Occipital lobe (tissue), 2 donors: ENCODE results near the gene MOCS3. TPM values are rescaled to one million over a fixed set of nuclear protein-coding genes. Genes with fewer than 3 reads are reported as not detected.

ENCODE experiments used
- DNase-seq: peaks from one replicate; lab custom pipeline; 2025; lab: John Stamatoyannopoulos, UW
- total RNA-seq: library from RNA; depleted of rRNA; stranded (reverse); fragments of >200 nt; gene quantifications from one replicate; pipeline ENCODE4 v1.2.3, GENCODE V29; 2014

Gene MOCS3, protein sequence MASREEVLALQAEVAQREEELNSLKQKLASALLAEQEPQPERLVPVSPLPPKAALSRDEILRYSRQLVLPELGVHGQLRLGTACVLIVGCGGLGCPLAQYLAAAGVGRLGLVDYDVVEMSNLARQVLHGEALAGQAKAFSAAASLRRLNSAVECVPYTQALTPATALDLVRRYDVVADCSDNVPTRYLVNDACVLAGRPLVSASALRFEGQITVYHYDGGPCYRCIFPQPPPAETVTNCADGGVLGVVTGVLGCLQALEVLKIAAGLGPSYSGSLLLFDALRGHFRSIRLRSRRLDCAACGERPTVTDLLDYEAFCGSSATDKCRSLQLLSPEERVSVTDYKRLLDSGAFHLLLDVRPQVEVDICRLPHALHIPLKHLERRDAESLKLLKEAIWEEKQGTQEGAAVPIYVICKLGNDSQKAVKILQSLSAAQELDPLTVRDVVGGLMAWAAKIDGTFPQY
- total RNA-seq, result 10.3 TPM

DNA sequence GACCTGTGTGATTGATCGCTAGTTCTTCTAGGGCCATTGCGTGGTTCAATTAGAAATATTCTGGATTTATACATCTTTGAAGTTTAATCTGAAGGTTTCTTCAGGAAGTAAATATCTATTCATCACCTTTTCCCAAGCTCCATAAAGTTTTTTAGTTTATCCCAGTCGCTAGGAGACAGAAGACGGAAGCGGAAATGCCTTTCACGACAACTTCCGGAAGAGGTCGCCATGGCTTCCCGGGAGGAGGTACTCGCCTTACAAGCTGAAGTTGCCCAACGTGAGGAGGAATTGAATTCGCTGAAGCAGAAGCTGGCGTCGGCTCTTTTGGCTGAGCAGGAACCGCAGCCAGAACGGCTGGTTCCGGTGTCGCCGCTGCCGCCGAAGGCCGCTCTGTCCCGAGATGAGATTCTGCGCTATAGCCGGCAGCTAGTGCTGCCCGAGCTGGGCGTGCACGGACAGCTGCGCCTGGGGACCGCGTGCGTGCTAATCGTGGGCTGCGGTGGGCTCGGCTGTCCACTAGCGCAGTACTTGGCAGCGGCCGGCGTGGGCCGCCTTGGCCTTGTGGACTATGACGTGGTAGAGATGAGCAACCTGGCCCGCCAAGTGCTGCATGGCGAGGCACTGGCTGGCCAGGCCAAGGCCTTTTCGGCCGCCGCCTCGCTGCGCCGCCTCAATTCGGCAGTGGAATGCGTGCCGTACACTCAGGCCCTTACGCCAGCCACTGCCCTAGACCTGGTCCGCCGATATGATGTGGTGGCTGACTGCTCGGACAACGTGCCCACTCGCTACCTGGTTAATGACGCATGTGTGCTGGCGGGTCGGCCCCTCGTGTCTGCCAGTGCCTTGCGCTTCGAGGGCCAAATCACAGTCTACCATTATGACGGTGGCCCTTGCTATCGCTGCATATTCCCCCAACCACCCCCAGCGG, at the start of gene MOCS3:
Gene MOCS3, plus strand, starts transcription at position 204 of the 928 bp plus-strand sequence. Its CDS starts 25 bp downstream, at position 229.
- peak; percentile 83 for DNase-seq

DNA sequence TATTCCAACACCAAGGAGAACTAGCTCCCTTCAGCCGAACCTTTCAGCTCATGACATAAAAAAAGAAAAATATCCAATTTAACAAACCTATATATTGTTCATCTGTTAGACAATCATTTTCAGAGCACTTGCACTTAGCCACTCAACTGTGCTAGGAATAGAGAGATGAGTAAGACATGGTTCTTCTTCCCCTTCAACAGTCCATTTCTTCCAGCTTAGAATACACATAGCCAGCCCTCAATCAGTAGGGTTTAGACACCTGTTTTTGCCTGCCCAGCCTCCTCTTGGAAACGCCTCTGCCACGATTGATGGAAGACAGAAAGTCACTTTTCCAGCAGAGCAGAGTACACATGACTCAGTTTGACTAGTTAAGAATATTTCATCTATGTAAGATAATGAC, 49.2 kb upstream of the MOCS3 start:
- no peak for DNase-seq

DNA sequence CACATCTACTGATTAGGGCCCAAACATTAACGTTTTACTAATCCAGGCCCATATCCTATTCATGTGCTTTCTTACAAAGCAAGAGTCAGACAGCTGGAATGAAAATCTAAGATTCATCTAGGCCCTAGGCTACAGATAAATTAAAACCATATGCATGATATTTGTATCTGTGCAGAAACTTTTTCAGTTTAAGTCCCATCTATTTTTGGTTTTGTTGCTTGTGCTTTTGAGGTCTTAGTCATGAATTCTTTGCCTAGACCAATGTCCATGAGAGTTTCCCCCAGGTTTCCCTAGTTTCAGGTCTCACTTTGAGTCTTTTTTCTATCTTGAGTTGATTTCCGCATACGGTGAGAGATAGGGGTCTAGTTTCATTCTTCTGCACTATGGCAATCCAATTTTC, 47.6 kb upstream of the MOCS3 start:
- DNase-seq, result no peak

DNA sequence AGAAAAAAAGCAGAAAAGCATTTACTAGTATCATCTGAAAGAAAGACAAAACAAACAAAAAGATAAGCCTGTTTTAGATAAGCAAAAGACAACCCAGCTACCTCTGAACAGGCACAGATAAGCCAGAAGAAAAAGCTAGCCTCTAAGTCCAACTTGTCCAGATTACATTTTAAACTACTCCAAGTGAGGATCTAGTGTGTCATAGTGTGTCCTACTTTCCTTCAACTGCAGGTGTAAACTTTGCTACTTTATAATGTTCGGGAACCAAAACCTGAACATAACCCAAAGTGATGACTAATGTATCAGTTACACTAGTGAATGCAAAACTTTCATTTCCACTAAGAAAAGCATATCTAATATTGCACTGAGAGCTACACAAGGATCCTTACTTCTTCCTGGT, 46.9 kb upstream of the MOCS3 start:
- no peak for DNase-seq

DNA sequence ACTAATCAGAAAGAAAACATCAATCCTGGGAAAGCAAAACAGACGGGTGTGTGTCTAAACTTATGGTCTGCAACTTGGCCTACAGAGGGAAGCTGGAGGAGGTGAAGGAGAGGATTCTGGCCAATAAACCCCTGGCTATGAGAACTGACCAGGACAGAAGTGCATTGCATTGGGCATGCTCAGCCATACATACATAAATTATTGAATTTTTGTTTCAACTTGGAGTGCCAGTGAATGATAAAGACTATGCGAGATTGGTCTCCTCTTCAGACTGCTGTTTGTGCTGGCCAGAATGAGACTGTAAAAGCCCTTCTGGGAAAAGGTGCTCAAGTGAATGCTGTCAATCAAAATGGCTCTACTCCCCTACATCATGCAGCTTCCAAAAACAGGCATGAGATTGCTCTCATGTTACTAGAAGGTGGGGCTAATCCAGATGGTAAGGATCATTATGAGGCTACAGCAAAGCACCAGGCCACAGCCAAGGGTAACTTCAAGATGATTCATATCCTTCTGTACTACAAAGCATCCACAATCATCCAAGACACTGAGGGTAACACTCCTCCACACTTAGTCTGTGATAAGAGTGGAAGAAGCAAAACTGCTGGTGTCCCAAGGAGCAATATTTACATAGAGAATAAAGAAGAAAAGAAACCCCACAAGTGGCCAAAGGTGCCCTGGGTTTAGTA, 44.8 kb upstream of the MOCS3 start:
- no peak for DNase-seq

DNA sequence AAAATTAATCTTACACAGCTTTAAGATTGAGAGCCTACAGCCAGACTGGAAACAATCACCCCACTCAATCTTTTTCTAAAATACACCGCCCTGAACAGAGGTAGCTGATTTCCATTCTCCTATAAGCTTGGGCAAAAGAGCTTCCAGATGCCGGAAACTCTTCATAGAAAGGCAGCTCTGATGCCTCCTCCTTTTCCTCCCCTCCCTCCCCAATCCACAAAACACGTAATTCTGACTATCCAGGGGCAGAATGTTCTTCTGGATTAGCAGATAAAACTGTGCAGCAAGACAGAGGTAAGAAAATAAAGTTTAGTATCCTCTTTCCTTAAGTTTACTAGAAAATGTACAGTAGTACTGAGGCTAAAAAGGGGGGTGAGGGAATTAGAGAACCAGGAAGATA, 43.2 kb upstream of the MOCS3 start:
- DNase-seq, result no peak

DNA sequence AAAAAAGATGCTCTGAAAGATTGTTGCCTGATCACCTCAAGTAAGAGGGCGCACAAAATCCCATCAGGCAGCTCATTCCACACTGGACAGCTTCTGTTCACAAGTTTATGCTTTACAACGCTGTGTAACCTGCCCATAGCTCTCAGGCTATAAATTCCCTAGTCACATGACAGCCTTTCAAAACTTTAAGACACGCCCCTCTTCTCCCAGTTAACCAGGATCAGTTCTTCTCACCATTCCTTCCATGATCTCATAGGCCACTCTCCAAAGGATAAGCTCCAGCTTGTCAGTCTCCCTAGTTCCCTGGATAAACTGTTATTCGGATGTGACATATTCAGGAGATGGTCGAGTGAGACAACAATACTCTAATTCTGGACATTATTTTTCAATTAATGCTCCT, 42.4 kb upstream of the MOCS3 start:
- DNase-seq, result no peak

DNA sequence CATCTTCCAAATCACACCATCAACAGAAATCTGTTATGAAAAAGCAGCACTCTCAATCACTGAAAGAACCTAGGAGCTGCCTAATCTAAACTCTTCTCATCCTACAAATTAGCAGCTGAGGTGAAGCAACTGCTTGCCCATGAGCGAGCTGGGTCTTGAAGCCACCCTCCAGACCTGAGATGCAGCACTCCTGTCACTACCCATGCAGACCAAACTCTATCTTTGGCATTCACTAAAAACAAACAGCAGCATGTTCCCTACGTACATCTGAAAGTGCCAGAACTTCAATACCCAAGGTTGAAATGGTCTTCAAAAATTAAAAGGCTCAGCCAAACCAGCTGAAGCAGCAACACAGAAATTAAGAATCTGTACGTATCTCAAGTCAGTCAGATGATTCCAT, 41.7 kb upstream of the MOCS3 start:
- no peak for DNase-seq

DNA sequence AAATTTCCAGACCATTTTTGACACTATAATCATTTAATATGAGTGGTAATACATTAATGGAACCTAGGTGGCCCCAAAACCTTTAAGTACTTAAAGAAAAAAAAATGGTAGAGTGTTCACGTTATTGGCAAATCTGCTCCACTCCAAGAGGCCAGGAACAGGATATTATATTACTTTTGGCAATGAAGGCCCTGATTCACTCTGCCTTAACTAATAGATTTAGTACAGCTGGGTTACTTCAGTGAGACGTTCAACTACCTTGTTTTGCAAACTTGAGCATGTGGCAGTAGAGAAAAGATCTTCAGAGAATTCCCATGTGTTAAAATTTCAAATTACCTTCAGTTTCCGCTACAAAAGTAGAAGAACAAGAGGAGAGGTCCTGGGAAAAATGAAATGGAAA, 40.2 kb upstream of the MOCS3 start:
- DNase-seq, result no peak

DNA sequence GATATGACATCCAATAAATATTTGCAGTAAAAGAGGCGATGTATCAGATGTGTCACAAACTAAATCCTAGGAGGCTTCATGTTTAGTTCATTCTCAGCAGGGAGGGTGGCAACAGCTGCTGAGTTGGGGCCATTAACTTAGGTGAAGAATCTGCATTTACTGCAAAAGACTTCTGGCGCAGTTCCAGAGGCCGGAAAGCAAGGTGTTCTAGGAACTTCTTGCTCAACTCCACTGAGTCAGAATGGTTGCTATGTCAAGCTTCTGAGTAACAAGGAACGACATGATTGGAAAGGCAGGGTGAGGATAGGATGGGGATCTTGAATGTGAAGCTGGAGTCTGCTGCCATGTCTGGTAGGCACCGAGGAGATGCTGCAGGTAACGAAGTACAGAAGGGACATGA, 39.1 kb upstream of the MOCS3 start:
- no peak for DNase-seq

DNA sequence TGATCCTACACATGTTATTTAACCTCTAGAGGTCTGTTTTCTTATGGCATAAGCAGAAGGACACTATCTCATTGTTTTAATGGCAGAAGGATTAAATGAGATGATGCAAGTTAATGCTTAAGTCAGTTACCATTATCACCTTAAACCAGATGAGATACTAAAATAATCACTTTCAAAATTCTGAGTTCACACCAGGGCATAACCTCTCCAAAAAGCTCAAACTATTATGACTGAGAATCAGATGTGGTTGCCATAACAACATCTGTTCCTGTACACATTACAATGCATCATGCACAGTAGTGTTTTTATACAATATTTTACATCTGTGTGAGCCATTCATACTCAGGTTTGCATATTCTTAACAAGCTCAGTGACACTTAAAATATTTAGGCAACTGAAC, 37.6 kb upstream of the MOCS3 start:
- DNase-seq, result no peak

DNA sequence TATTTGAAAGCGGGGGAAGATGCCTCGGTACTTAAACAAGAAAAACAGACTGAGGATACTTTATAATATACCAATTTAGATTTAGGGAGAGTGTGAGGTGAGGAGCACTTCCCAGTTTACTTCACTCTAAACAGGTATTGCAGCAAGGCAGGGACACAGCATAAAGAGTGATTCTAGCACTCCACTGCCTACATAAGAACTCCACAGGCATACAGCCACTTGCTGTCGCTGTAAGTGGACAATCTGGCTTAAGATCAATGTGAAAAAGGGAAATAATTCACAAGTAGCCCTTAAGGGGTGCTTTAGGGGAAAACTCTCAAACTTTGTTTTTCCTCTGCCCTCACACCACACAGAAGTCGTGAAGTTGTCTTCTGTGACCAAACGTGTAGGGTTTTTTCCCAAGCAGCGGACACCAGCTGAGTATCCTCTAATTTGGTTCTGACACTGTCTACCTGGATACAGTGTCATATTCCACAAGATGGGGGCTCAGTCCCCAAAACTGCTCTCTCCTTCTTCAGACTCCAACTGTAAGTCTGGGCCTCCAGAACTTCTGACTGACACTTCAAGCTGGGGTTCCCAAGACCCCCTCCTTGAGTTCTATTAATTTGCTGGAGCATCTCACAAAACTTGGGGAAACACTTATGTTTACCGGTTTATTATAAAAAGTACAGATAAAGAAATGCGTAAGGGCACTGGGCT, 36.7 kb upstream of the MOCS3 start:
- no peak for DNase-seq

DNA sequence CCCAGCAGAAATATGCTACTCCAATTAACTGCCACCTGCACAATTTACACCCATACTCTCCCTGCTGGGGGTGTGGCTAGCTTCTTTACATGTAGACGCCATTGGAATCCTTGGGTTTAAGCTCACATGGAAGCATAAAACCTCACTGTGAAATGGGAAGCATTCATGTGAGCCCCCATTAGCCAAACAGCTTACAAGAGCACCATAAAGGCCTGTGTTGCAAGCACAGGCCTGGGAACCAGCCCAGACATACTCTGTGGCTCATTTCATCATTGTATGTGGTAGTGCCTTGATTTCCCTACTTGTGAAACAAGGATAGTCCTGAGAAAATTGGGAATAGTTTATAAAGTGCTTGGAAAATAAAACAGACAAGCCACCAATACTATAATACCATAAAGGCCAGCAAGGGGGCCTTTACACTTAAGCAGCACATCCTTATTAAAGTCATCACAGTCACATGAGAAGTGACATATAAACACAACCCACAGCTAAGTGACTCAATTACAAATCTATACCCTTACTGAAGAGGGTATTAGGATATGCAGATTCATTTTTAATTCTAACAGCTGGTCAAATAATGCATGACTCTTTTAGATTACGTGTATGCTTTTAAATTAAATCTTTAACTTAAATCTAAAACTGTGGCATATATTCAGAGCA, 34.2 kb upstream of the MOCS3 start:
- no peak for DNase-seq

DNA sequence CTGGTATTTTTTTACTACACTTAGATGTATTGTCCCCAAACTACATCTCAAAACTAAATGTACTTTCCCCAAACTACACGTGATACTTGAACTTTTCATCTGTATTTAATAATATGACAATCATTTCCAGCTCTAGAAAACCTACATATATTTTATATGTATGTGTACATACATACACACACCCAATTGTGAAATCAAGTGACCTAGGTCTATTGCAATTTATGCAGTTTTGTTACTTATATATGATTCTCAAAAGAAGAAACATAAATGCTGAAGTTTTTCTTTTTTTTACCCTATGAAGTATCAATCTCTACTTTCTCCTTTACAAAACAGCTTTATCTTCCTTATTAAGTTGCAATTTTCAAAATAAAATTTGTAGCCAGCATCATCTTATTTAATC, 32.1 kb upstream of the MOCS3 start:
- no peak for DNase-seq

DNA sequence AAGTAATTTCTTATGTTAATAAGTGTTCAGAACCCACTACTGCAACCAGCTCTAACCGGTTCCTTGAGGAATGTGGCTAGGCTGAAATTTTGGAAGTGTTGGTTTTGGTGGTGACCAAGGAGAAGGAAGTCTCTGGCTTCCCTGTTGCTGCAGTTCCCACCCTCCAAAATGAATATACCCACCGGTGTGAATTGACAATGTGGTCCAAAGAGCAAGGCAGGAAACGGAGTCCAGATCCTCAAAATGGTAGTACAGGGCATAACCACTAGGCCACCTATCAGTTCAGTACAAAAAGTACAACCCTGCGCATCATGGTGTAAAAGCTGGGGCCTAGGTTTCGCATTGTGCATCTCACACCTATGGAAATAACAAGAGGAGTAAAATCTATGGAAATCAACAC, 30.1 kb upstream of the MOCS3 start:
- DNase-seq, result no peak

DNA sequence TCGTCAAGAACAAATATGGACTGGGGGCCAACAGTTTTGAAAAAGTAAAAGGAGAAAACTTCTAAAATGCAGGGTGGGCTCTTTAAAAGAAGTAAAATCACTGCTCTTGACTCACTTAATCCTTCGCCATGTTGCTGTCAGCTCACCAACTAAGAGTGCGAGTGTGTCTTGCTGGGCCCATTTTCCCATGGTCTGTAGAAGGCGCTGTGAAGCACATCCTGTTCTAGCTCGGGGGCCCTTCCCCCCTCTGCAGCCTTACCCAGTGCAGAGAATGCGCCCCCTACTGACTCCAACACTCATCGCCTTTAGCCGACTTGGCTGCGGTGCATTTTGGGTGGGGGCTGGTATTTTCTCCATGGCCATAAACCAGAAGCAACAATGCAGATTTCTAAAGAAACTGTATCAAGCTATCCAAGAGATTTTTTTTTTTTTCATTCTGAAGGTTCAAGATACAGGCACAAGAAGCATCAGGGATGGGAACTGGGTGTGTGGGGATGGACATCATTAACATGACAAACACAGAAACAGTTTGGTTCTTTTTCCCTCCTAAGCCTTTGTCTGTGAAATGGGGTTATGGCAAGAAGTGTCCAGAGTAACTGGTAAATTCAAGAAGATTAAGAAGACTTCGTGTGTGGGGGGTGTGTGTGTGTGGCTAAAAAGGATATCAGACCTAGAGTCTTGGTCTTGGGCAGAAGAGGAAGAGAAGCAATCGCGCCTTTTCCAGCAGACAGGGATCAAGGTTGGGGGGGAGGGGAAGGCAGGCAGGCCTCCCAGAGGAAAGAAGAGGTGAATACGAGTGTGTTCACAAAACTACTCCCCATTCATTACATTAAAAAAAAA, 29.1 kb upstream of the MOCS3 start:
- DNase-seq, result peak; percentile 80

DNA sequence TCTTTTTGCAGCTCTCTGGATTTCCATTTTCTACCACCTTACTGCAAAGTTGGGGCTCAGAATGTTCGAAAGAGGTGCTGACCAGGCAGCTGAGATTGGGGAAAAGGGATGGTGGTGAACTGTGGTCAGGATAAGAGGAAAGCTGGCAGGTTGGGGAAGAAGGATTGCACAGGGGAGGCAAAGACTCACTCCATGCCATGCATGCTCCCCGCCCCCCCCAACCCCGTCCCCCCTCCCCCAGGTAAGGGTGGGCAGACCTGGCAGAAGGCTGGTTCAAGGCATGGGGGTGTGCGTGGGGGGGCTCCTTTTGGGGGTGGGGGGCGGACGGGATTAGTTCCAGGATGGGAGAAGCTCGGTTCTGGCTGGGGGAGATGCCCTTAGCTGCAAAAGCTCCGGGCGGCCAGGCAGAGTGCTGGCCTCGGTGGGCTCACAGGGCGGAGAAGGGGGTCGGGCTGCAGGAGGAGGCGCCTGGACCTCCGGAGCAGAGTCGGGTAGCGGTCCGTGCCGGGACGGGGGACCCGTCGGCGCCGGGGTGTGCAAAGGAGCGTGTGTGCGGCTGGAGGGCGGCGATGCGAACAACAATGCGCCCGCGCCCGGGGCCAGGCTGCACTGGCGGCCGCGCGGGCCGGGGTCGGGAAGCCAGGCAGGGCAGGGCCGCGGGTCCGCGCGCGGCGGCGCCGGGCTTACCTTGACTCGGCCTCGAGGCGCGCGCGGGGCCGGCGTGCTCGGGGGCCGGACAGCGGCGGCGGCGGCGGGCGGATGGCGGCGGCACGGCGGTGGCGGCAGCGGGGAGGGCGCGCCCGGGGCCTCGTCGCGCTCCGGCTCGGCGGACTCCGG, 28.3 kb upstream of the MOCS3 start:
- no peak for DNase-seq

DNA sequence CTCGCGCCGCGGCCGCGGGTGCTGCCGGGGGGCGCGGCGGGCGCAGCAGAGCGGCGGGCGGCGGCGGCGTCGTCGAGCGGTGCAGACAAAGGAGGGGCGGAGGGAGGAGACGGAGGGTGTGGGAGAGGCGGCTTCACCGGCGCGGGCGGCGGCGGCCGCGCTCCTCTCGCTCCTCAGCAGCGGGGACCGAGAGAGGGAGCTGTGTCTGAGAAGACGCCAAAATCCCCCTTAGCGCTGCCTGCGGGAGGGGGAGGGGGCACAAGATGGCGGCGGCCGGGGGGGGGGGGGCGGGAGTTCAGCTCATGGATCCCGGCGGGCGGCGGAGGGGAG, 27.7 kb upstream of the MOCS3 start:
- DNase-seq, result no peak
